HS-27A (cell line): ENCODE data around the gene NLRP14.

ENCODE experiments used
- DNase-seq: peaks from one replicate; pipeline ENCODE4 v3.0.0-alpha.2; 2012; ENCODE audit warnings: low read depth, missing footprints

The NLRP14 gene

GRCh38 chr11:7057641-7058040 is 37.4 kb downstream of the NLRP14 start:
- DNase-seq, result no peak

- peak; percentile 19 for DNase-seq
Measured at GRCh38 chr11:7060868-7061267, 40.6 kb downstream of the NLRP14 start.

- no peak for DNase-seq
Measured at GRCh38 chr11:7062534-7062933, 42.3 kb downstream of the NLRP14 start.

- DNase-seq, result no peak
Measured at GRCh38 chr11:7072401-7073028, 52.2 kb downstream of the NLRP14 start.

GRCh38 chr11:7077101-7077500 is 56.8 kb downstream of the NLRP14 start:
- DNase-seq, result no peak

GRCh38 chr11:7079545-7080135 is 59.4 kb downstream of the NLRP14 start:
- no peak for DNase-seq

- DNase-seq, result no peak
Measured at GRCh38 chr11:7080900-7081299, 60.6 kb downstream of the NLRP14 start.

GRCh38 chr11:7081441-7081840 is 61.2 kb downstream of the NLRP14 start:
- DNase-seq, result no peak

- DNase-seq, result no peak
Measured at GRCh38 chr11:7088921-7089320, 68.6 kb downstream of the NLRP14 start, which contains the start of gene RBMXL2. RBMXL2 (plus strand) TSS chr11:7088998; CDS start chr11:7089121, 123 bp downstream.

- no peak for DNase-seq
Measured at GRCh38 chr11:7089328-7090251, 69.3 kb downstream of the NLRP14 start.

- DNase-seq, result peak; percentile 30
Measured at GRCh38 chr11:7098235-7098832, 78.1 kb downstream of the NLRP14 start.

GRCh38 chr11:7115780-7116179 is 95.5 kb downstream of the NLRP14 start:
- peak; percentile 8 for DNase-seq

GRCh38 chr11:7116370-7116769 is 96.1 kb downstream of the NLRP14 start:
- DNase-seq, result no peak
